NCI-H2196 treated with DMSO at 0.1 percent for 48 hours (cell line): ENCODE results near the gene C19orf85.
"Not testable (repeated sequence)": the region's sequence is repeated elsewhere in the genome, so short reads cannot be mapped to it uniquely, and the experiment has no call there.

Source experiments
- DNase-seq: peaks from one replicate; lab custom pipeline; 2025; ENCODE audit not compliant: unreplicated experiment; lab: John Stamatoyannopoulos, UW

C19orf85 gene

DNA sequence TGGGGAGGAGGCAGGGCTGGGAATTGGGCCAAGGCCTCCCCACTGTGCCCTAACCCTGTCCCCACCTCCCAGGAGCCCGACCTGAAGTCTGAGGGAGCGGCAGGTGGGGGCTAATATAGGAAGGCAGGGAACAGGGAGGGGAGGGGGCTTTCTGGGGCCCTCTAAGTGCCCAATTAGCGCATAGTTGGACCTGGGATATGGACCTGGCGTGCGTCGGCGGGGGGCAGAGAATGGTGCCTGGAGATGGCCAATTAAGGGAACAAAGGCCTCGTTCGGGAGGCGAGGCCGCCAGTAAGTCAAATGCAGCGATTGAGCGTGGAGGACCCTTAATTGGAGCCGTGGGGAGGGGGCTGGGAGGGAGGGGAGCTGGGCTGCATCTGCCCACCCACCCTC, at the start of gene C19orf85:
C19orf85 (minus strand) TSS at position 90 of the 393 bp plus-strand sequence. CDS start 197 bp downstream, outside the sequence.
- DNase-seq, result no peak

DNA sequence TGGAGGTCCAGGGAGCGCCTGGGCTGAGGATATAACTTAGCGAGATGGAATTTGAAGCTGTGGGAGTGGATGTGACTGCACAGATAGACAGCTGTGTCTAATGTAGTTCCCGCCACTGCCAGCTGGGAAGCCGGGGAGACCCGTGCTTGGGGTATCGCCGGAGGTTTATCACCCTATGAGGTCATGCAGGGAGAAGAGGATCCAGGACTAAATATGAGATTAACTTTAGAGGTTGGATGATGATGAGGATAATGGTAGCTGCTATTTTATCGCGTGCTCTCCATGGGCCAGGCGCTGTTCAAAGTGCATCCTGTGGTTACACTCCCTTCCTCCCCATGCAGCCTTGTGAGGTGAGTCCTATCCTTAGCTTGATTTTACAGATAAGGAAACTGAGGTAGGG, 43.6 kb upstream of the C19orf85 start:
- DNase-seq, result no peak

GRCh38 chr19:55504981-55505380, 40.4 kb upstream of the C19orf85 start:
- DNase-seq, result no peak

GRCh38 chr19:55504252-55504603, 39.7 kb upstream of the C19orf85 start:
- DNase-seq, result no peak

DNA sequence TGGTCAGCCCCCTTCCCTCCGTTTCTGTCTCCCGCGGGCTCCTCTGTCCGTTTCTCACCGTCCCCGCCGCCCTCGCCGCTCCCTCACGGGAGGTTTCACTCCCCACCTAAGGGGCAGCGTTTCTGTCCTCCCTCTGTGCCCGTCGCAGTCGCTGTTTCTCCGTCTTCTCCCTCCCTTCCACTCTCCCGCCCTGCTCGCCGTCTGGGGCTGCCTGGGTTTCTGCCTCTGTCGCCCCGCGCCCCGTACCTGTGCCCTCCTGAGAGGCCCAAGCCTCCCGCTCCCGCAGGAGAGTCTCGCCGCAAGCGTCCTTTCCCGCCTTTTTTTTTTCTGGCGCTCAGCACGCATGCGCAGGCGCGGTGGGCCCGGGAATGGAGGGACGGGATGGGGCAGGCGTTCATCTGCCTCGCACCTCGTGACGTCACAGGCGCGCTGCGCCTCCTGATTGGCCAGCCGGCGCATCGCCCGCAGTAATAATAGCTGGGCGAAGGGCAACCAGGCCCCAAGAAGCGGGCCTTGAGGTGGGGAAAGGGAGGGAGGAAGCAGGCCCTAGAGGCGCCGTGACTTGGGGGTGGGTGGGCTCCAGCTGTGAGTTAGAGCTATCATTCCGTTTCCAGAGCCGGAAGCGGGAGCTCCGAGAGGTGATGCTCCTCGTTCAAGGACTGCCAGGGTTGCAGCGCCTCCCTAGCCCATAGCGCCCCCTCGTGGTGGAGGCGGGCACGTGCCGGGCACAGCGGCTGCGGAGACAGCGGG, 39.1 kb upstream of the C19orf85 start:
- peak; percentile 87 for DNase-seq

GRCh38 chr19:55503157-55503501, 38.6 kb upstream of the C19orf85 start:
- DNase-seq, result no peak

- DNase-seq, result no peak
Observed at GRCh38 chr19:55502197-55502952, 37.8 kb upstream of the C19orf85 start.

GRCh38 chr19:55500368-55500952, 35.9 kb upstream of the C19orf85 start:
- no peak for DNase-seq

DNA sequence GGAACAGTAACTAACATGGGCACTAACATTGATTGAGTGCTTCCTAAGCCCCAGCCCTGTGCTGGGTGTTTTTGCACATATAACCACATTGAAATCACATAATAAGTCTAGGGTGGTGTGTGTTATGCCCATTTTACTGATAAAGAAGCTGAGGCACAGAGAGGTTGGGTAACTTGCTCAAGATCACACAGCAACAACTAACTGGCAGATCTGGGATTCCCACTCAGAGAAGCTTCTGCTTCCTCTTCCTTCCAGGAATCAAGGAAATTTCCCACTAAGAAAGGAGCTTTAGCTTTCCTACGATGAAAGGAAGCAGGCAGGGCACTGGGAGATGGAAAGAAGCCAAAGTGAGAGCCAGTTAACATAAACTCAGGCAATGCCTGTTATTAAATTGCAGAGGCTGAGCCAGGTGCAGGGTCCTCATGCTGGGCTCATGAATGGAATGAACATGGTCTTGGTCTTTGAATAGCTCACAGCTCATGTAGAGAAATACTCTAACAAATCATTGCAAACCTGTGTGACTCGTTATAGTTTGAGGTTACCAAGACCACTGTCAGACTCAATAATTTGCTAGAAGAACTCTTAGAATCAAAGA, 33.8 kb upstream of the C19orf85 start:
- no peak for DNase-seq

DNA sequence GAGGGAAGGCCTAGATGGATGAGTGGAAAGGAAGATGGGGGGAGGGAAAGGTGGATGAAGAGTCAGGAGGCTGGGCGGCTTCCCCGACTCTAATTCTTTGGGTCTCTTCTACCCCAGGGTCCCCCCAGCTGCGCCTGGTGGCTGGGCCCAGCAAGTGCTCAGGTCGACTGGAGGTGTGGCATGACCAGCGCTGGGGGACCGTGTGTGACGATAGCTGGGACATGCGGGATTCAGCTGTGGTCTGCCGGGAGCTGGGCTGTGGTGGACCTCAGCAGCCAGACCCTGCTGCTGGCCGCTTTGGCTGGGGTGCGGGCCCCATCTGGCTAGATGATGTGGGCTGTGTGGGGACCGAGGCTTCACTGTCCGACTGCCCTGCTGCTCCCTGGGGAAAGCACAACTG, 33.2 kb upstream of the C19orf85 start:
- DNase-seq, result no peak

GRCh38 chr19:55496820-55497219, 32.3 kb upstream of the C19orf85 start:
- DNase-seq, result not testable (repeated sequence)

- no peak for DNase-seq
Observed at GRCh38 chr19:55495646-55496349, 31.2 kb upstream of the C19orf85 start.

GRCh38 chr19:55494172-55494761, 29.7 kb upstream of the C19orf85 start:
- no peak for DNase-seq

DNA sequence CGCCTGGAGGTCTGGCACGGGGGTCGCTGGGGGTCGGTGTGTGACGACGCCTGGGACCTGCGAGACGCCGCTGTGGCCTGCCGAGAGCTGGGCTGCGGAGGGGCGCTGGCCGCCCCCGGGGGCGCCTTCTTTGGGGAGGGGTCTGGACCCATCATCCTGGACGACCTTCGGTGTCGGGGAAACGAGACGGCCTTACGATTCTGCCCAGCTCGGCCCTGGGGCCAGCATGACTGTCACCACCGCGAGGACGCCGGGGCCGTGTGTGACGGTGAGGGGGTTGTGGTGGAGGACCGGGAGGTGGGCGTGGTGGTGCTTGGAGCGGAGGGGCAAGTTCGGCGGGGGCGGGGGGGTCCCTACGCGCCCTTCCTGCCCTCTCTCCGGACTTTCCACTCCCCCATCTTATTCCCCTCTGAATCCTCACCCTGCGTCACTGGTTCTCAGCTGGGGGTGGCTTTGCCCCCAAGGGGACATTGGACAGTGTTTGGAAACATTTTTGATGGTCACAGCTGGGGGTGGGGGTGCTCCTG, 29.2 kb upstream of the C19orf85 start:
- DNase-seq, result no peak

DNA sequence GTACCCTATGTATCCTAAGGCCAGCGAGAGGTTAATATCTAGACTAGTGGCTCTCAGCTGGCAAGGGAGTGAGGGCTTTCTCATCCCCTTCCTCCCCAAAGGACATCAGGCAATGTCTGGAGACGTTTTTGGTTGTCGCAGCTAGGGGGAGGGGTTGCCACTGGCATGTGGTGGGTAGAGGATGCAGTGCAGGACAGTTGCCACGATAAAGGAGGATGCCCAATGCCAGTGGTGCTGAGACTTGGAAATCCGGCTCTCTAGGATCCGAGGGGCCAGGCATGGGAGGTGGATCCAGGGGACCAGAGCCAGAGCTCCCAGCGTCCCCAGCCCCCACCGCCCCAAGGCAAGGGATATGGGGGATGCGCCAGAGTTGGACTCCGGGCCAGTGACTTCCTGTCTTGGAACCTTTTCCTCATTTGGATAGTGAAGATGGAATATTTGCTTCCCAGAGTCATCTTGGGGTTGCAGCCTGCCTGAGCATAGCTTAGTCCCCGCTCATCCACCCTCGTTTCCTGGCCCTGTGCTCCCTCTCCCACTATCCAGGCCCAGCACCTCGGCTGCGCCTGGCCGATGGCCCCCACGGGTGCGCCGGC, 28.6 kb upstream of the C19orf85 start:
- DNase-seq, result no peak

DNA sequence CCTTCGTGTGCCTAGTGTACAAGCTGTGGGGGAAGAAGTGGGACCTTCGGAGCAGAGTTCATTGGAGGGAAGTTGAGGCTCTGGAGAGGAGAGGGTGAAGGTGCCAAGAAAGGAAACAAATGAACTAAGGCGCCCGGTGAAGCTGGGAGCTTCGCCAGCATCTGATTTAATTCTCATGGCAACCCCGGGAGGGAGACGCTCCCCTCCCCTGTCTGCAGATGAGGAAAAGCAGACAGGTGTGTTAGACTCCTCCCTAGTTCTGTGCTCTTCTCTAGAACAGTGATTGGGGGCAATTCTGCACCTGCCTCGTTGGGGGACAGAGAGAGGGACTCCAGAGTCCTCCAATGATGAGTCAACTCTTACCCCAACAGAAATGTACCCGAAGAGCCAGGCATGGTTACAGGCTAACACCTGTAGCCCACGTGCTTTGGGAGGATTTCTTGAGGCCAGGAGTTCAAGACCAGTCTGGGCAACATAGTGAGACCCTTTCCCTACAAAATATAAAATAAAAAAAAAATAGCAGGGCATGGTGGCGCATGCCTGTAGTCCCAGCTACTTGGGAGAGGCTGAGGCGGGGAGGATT, 27.9 kb upstream of the C19orf85 start:
- DNase-seq, result peak; percentile 78

DNA sequence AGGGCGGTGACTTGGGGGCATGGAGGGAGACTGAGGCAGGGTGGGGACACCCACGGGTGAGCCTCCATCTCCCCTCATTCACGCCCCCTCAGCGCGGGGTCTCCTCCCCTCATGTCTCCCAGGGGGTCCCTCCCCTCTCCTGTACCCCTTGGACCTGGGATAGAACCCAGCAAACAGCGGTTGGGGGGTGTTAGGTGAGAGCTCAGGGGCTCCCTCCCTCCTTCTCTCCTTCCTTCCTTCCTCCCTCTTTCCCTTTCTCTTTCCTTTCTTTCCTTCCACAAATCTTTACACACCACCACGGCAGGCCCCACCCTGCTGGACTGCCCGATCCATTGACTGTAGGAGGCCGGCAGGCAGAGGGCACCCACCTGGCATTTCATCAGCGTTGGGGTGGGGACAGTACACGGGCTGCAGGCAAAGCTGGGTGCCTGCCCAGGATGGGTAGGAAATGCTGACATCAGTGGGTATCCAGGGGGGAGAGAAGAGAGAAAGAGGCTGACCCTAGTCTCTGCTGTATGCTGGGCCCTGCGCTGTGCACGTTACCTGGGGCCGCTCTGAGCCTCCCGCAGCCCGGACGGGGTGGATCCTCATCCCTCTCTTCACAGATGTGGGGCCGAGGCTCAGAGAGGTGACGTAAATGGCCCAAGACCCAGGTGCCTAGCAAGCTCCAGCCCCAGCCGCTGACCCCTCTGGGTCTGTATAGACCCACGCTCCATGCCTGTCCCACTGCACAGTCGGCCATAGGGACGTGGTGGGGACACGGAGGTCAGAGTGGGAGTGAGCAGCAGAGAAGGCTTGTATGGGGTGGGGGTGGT, 27.2 kb upstream of the C19orf85 start:
- DNase-seq, result no peak

DNA sequence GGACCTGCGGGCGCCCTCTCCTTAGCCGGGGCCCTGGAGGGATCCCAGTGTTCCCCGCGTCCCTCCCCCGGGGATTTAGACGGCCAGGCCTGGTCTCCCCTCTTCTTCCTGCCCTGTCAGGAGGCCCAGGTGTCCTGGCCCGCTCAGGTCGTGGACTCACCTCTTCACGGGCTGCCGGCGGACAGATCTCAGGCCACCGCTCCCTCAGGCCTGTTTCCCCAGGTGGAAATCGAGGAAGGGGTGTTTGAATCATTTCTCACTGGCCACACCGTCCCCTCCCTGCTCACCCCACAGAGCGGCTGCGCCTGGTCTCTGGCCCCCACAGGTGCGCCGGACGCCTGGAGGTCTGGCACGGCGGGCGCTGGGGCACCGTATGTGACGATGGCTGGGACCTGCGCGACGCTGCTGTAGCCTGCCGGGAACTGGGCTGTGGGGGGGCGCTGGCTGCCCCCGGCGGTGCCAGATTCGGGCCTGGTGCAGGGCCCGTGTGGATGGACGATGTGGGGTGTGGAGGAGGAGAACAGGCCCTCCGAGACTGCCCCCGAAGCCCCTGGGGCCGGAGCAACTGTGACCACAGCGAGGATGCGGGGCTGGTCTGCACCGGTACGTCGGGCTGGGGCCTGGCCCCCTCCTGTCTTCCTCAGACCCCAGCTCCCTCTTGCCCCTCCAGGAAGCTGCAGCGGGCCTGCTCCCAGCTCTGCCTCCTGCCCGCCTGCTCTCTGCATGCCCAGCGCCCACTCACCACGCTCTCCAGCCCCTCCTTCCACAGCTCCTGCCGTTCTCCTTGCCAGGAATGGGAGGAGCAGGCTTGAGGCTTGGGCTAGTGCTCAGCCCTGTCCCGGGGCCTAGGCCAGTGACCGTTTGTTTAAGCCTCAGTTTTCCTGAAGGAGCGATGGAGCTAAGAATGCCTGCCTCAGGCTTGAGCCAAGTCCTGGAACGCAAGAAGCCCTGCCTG, 26.2 kb upstream of the C19orf85 start:
- no peak for DNase-seq
